ENCODE data around the gene CAPN11.

DNA sequence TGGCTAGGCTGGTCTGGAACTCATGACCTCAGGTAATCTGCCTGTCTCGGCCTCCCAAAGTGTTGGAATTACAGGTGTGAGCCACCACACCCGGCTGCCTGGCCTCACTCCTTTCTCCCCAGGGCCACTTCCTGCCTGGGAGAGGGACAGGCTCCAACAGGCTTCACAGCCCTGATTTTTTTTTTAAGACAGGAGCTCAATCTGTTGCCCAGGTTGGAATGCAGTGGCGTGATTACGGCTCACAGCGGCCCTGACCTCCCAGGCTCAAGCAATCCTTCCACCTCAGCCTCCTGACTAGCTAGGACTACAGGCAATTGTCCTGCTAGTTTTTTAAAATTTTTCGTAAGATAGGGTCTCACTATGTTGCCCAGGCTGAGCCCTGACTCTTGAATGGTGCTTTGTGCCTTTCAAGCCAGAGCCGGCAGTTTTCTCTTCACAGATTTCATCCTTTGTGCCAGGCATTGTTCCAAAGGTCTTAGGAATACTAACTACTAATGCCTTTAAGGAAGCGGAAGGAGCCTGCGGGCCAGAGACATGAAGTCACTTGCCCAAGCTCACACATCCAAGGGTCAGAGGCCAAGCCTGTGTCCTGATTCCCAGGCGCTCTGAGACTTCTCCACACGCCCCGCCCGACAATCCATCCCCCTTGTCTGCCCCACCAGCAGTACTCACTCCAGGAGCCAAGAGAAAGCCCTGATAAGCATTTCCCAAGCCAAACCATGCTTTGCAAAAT lies 19.2 kb downstream of the CAPN11 start:
- TF ChIP-seq EZH2 (IDR thresholded peaks at IDR 0.05; ENCODE audit: borderline replicate concordance, insufficient read depth, low read length, poor library complexity, severe bottlenecking): no peak
- TF ChIP-seq SMC3 (conservative IDR thresholded peaks at IDR 0.05; ENCODE audit: poor library complexity): no peak
- TF ChIP-seq, protein P1, sequence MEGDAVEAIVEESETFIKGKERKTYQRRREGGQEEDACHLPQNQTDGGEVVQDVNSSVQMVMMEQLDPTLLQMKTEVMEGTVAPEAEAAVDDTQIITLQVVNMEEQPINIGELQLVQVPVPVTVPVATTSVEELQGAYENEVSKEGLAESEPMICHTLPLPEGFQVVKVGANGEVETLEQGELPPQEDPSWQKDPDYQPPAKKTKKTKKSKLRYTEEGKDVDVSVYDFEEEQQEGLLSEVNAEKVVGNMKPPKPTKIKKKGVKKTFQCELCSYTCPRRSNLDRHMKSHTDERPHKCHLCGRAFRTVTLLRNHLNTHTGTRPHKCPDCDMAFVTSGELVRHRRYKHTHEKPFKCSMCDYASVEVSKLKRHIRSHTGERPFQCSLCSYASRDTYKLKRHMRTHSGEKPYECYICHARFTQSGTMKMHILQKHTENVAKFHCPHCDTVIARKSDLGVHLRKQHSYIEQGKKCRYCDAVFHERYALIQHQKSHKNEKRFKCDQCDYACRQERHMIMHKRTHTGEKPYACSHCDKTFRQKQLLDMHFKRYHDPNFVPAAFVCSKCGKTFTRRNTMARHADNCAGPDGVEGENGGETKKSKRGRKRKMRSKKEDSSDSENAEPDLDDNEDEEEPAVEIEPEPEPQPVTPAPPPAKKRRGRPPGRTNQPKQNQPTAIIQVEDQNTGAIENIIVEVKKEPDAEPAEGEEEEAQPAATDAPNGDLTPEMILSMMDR (IDR thresholded peaks at IDR 0.05; ENCODE audit: poor library complexity, severe bottlenecking): no peak
- no peak for TF ChIP-seq POLR2AphosphoS5 (IDR thresholded peaks at IDR 0.05)
- no peak for TF ChIP-seq RAD21 (conservative IDR thresholded peaks at IDR 0.05)
- TF ChIP-seq, protein P2, sequence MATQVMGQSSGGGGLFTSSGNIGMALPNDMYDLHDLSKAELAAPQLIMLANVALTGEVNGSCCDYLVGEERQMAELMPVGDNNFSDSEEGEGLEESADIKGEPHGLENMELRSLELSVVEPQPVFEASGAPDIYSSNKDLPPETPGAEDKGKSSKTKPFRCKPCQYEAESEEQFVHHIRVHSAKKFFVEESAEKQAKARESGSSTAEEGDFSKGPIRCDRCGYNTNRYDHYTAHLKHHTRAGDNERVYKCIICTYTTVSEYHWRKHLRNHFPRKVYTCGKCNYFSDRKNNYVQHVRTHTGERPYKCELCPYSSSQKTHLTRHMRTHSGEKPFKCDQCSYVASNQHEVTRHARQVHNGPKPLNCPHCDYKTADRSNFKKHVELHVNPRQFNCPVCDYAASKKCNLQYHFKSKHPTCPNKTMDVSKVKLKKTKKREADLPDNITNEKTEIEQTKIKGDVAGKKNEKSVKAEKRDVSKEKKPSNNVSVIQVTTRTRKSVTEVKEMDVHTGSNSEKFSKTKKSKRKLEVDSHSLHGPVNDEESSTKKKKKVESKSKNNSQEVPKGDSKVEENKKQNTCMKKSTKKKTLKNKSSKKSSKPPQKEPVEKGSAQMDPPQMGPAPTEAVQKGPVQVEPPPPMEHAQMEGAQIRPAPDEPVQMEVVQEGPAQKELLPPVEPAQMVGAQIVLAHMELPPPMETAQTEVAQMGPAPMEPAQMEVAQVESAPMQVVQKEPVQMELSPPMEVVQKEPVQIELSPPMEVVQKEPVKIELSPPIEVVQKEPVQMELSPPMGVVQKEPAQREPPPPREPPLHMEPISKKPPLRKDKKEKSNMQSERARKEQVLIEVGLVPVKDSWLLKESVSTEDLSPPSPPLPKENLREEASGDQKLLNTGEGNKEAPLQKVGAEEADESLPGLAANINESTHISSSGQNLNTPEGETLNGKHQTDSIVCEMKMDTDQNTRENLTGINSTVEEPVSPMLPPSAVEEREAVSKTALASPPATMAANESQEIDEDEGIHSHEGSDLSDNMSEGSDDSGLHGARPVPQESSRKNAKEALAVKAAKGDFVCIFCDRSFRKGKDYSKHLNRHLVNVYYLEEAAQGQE (IDR thresholded peaks at IDR 0.05; ENCODE audit: borderline replicate concordance): no peak
- no peak for TF ChIP-seq MXI1 (conservative IDR thresholded peaks at IDR 0.05; ENCODE audit: poor library complexity, severe bottlenecking)

All from neural cell (in vitro differentiated cells).